GM18858 (cell line): Measurements from ENCODE around the gene RAB31.

Experiments
- ATAC-seq: cut with Tn5 transposase; IDR thresholded peaks from one replicate; pipeline ENCODE4 v1.9.1; 2021; ENCODE audit not compliant: unreplicated experiment

The RAB31 gene

DNA sequence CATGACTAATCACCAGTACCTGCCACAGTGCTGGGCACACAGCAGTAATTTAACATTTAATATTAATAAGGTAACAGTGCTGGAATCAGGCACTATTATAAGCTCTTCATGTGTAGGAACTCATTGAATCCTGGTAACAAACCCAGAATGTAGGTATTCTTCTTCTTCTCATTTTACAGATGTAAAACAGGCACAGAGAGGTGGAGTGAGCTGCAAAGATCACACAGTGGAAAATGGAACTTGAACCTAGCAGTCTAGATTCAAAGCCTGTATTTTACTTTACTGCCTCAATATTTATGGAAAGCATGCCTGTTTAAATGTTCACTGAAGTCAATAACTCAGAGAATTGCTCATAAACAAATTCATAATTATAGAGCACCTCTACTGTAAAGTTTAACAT is 202.0 kb downstream of the RAB31 start:
- ATAC-seq: no peak

DNA sequence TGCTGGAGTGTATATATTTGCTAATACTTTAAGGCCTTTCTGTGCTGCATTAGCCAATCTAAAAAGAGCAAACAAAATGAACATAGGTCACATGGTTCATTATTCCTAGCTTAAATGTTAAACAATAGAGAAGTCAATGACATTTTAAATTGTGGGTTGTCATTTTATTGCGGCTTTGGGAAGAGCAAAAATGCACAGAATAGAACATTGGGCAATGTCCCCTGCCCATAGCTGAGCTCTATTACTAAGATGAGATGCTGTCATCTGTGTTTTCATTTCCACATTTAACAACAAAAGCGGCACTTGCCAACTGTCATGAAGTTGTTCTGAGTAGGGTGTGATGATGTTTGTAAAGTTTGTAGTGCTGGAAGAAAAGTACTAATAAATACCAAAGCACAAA is 202.6 kb downstream of the RAB31 start:
- ATAC-seq: no peak

DNA sequence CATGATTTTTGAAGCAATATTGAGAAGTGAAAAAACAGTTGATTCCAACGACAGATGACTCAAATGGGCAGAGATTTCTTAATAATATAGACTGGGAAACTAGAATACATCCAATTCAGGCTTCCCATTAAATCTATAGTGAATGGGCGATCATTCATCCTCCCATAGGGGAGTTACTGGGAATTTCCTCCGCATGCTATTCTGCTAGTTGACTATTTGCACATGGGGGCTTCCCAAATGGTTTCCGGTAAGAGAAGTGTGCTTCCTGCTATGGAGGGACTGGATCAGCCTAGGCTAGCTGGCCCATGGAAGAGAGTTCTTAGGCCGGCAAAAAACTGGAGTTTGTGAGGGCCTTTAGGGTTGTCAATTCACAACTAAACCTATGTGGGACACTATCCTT is 203.1 kb downstream of the RAB31 start:
- ATAC-seq: no peak
